GM12875 (cell line): ENCODE results near the gene VPS8.
A peak's percentile ranks its signal among the peaks of the same experiment; 100 is the strongest.

ENCODE experiments used
- H3K4me3 ChIP-seq: one replicate; pipeline ENCODE4 v1.5.1; 2011; ENCODE audit warnings: low read depth, low read length, control low read depth
- TF ChIP-seq, protein P1 (sequence below): IDR thresholded peaks from 2 replicates; pipeline ENCODE4 v1.5.1; 2011; ENCODE audit warnings: low read depth, mild to moderate bottlenecking, control low read depth, inconsistent platforms, low read length, moderate library complexity, borderline replicate concordance; ENCODE audit not compliant: insufficient read depth

Gene VPS8

DNA sequence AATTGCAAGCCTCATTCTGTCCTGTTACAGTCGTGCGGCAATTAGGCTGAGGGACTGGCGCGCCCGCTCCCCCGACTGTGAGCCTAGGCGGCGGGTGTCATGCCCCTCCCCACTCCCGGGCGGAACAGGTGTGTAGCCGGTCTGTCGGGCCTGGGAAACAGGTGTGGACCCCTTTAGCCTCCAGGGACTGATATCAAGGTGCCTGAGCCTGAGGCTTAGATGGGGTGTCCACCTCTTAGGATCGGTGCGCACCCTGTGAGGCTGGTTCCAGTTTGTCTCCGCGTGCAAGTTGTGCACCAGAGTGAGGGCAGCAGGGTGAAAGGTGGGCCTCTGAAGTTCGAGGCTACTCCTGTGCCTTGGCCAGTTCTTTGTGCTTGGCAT is 686 bp downstream of the VPS8 start:
- H3K4me3 ChIP-seq = peak overlapping the region; percentile 83
- TF ChIP-seq, protein P1, sequence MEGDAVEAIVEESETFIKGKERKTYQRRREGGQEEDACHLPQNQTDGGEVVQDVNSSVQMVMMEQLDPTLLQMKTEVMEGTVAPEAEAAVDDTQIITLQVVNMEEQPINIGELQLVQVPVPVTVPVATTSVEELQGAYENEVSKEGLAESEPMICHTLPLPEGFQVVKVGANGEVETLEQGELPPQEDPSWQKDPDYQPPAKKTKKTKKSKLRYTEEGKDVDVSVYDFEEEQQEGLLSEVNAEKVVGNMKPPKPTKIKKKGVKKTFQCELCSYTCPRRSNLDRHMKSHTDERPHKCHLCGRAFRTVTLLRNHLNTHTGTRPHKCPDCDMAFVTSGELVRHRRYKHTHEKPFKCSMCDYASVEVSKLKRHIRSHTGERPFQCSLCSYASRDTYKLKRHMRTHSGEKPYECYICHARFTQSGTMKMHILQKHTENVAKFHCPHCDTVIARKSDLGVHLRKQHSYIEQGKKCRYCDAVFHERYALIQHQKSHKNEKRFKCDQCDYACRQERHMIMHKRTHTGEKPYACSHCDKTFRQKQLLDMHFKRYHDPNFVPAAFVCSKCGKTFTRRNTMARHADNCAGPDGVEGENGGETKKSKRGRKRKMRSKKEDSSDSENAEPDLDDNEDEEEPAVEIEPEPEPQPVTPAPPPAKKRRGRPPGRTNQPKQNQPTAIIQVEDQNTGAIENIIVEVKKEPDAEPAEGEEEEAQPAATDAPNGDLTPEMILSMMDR = no peak

DNA sequence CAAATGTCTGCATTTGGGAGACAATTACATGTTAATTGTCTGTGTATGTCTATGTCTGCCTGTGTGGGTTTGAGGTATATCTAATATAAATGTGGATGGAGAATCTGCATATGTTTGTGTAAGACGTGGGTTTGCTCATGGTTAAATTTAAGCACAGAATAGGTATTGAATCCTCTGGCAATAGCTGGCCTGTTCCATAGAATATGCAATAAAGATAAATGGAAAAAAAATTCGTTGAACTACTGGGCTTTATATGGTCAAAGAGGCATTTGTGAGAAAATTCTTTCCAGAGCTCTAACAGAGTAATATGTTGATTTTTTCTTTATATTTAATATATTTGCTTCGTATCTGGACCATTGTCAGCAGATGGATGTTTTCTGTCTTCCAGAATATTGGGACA is 1.4 kb downstream of the VPS8 start:
- H3K4me3 ChIP-seq = no peak overlapping the region
- TF ChIP-seq, protein P1 = no peak

DNA sequence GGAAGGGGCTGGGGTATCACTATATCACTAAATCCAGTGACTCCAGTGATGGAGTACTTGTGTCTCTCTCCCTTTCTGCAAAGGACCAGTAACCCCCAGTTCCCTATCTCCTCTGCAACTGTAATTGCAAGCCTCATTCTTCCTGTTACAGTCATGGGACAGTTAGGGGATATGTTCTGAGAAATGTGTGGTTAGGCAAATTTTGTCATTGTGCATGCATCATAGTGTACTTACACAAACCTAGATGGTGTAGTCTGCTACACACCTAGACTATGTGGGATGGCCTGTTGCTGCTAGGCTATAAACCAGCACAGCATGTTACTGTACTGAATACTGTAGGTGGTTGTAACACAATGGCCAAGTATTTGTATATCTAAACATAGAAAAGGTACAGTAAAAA is 2.2 kb downstream of the VPS8 start:
- TF ChIP-seq, protein P1 = no peak
- H3K4me3 ChIP-seq = no peak overlapping the region

DNA sequence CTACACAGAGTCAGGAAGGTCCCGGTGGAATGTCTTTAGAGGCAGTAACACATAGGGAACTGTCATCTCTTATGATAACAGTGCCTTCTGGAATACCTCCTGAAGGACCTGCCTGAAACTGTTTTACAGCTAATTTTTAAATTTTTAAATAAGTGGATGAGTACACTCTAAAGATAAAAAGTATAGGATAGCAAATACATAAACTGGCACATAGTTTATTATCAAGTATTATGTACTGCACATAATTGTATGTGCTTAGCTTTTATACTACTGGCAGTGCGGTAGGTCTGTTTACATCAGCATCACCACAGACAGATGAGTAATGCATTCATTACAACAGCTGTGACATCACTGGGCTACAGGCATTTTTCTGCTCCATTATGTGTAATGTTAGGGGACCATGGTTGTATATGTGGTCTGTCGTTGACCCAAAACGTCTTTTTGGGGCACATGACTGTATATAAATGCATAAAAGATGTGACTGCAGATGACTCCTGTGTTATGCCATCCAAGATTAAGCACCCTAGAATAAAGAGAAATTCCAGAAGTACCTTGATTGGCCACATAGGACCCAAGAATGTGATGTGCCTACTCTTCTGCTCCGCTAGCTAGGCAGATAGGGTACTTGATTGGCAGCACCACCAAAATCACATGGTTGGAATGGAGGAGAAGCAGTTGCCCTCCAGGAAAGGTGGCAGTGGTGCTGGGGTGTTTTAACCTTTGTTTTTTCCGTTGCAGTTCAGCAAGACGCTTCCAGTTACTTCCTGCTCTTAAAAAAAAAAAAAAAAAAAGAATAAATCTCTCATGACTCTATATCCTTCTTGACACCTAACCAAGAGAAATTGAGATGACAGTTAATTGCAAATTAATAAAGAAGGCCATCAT is 3.3 kb downstream of the VPS8 start:
- TF ChIP-seq, protein P1 = no peak
- H3K4me3 ChIP-seq = no peak overlapping the region

DNA sequence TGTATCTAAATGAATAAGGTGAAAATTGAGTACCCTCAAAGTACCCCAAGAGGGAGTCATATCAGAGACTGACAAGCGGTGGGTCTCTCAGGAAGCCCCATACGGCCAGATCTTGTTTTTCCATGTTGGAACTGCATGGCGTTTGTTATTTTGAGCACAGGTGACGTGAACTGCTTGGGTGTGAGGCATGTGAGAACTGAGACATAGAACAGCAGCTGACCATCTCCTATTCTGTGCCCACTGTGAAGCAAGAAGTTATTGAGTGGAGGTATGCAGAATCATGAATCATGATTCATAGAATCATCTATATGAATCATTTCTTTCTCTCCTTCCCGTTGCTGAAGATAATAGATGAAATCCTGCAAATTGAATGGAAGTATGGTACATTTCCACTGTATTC is 4.6 kb downstream of the VPS8 start:
- no peak overlapping the region for H3K4me3 ChIP-seq
- TF ChIP-seq, protein P1 = no peak

DNA sequence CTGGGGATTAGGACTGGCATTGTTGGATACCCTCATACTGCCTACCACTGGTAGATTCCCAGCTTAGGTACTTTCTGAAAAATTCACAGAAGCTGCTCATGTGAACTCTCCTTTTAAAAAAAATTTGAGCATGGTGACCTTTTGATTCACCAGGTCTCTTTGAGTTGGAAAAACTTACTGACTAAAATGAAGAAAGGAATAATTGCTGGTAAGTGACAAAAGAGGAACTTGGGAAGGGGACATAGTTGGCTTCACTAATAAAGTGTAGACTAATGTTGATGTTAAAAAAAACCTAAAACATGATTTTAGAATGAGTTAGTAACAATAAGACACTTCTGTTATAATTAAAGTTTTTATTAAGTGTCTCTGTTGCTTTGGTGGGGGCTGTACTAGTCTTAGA is 8.6 kb downstream of the VPS8 start:
- TF ChIP-seq, protein P1 = no peak
- no peak overlapping the region for H3K4me3 ChIP-seq

DNA sequence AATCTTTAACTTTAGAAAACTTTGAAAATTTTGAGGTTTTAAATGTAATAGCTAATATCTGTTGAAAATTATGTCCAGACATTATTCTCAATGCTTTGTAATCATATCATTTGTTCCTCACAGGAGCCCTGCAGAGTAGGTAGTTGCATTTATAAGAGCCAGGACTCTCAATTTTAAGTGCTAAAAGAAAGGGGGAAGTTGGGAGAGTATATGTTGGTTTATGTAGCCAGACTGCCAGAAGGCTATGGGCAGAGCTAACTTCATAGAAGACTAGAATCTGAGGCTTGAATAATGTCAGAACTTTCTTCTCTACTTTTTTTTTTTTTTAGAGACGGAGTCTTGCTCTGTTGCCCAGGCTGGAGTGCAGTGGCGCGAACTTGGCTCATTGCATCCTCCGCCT is 9.1 kb downstream of the VPS8 start:
- H3K4me3 ChIP-seq = no peak overlapping the region
- TF ChIP-seq, protein P1 = no peak
